BLaER1 (cell line): ENCODE results near the gene DYSF.

Experiments used
- H3K27ac ChIP-seq: shearing (Covaris generic); formaldehyde crosslinking; 2 replicates; pipeline ENCODE4 v1.8.1; 2022
- H3K27me3 ChIP-seq: shearing (Covaris generic); formaldehyde crosslinking; 2 replicates; pipeline ENCODE4 v1.8.1; 2022
- H3K36me3 ChIP-seq: shearing (Covaris generic); formaldehyde crosslinking; 2 replicates; pipeline ENCODE4 v1.8.1; 2022
- H3K4me1 ChIP-seq: shearing (Covaris generic); formaldehyde crosslinking; 2 replicates; pipeline ENCODE4 v1.8.1; 2022
- H3K4me2 ChIP-seq: shearing (Covaris generic); formaldehyde crosslinking; 2 replicates; pipeline ENCODE4 v1.8.1; 2022
- H3K4me3 ChIP-seq: shearing (Covaris generic); formaldehyde crosslinking; 2 replicates; pipeline ENCODE4 v1.8.1; 2022
- H3K9ac ChIP-seq: shearing (Covaris generic); formaldehyde crosslinking; 2 replicates; pipeline ENCODE4 v1.8.1; 2022
- H3K9me3 ChIP-seq: shearing (Covaris generic); formaldehyde crosslinking; 2 replicates; pipeline ENCODE4 v1.8.1; 2022
- H4K20me1 ChIP-seq: shearing (Covaris generic); formaldehyde crosslinking; 2 replicates; pipeline ENCODE4 v1.8.1; 2022
- Cebpa-rat ChIP-seq: shearing (Covaris generic); IDR thresholded peaks from 2 replicates; pipeline ENCODE4 v1.8.1; 2022

The DYSF gene

GRCh38 chr2:71680925-71681324, 227.6 kb downstream of the DYSF start:
- no peak for TF ChIP-seq Cebpa-rat
- Histone ChIP-seq H3K27ac (no peak overlapping the region), H3K4me3 (no peak overlapping the region), H3K4me1 (peaks cover 13% of the 10 kb centered on the region), H4K20me1 (no peaks in the 10 kb centered on the region), H3K9ac (no peak overlapping the region), H3K4me2 (no peak overlapping the region), H3K36me3 (no peaks in the 10 kb centered on the region), H3K9me3 (no peaks in the 10 kb centered on the region), H3K27me3 (no peaks in the 10 kb centered on the region)

DNA sequence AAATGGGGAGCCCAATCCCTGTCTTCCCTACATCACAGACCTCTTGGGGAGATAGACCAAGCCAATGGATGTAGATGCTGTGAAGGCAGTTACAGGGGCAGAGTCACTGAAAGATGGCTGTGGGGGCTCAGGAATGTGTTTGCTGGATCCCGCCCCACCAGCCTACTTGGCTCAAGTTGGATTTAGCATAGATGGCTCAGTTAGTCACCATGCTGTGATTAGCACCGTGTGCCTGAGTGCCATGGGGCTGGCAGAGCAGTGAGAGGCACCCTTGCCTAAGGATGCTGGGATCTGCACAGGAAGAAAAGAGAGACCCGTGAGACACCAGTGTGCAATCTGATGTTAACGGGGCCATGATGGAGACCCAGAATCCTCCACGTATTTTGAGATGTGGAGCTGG, 228.3 kb downstream of the DYSF start:
- no peaks in the 10 kb centered on the region for H4K20me1 ChIP-seq
- H3K4me3 ChIP-seq, result no peak overlapping the region
- no peak overlapping the region for H3K9ac ChIP-seq
- H3K4me1 ChIP-seq, result peaks cover 13% of the 10 kb centered on the region
- H3K9me3 ChIP-seq, result no peaks in the 10 kb centered on the region
- no peak overlapping the region for H3K27ac ChIP-seq
- H3K36me3 ChIP-seq, result no peaks in the 10 kb centered on the region
- H3K4me2 ChIP-seq, result no peak overlapping the region
- H3K27me3 ChIP-seq, result no peaks in the 10 kb centered on the region
- no peak for TF ChIP-seq Cebpa-rat

DNA sequence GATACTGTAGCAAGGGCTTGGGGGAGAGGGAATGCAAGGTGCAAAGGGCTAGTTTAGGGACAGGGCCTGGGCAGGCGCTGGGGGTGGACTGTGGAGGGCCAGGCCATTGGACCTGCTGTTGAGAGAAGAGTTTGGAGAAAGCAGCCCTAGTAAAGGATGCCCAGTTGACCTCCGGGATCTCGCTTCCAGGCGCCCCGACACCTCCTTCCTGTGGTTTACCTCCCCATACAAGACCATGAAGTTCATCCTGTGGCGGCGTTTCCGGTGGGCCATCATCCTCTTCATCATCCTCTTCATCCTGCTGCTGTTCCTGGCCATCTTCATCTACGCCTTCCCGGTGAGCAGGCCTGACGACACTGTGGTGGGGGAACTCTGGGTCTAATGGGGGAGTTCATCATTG, 229.0 kb downstream of the DYSF start:
- no peak for TF ChIP-seq Cebpa-rat
- H3K9ac ChIP-seq, result no peak overlapping the region

GRCh38 chr2:71683070-71683469, 229.7 kb downstream of the DYSF start:
- TF ChIP-seq Cebpa-rat, result no peak
- H3K4me2 ChIP-seq, result no peak overlapping the region

More for the DNA sequence above, 229.0 kb downstream of the DYSF start:
- H4K20me1 ChIP-seq, result no peaks in the 10 kb centered on the region
- peaks cover 17% of the 10 kb centered on the region for H3K4me1 ChIP-seq
- H3K4me3 ChIP-seq, result no peak overlapping the region
- H3K27ac ChIP-seq, result no peak overlapping the region
- H3K36me3 ChIP-seq, result no peaks in the 10 kb centered on the region
- no peaks in the 10 kb centered on the region for H3K27me3 ChIP-seq
- H3K9me3 ChIP-seq, result no peaks in the 10 kb centered on the region
- H3K4me2 ChIP-seq, result no peak overlapping the region

DNA sequence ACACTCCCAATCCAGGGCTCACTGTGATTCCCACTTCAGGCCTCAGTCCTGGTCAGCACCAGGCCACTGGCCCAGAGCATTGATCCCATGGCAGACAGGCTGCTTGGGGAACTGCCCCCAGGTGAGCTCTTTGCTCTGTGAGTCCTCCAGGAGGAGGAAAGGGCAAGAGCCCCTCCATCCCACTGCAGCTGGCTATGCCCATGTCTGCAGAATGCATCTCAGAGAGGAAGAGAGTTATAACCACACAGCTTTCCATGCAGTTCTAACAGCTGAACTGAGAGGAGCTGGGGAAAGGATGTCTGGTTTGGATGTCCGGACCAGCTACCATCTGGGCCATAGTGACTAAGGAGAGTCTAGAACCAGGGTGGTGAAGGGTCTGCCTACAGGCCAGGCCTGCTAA, 230.3 kb downstream of the DYSF start:
- no peak for TF ChIP-seq Cebpa-rat
- no peaks in the 10 kb centered on the region for H3K36me3 ChIP-seq
- H4K20me1 ChIP-seq, result no peaks in the 10 kb centered on the region

More at GRCh38 chr2:71683070-71683469, 229.7 kb downstream of the DYSF start:
- Histone ChIP-seq H3K4me1 (peaks cover 23% of the 10 kb centered on the region), H3K4me3 (no peak overlapping the region), H3K9ac (no peak overlapping the region), H3K27me3 (no peaks in the 10 kb centered on the region), H3K9me3 (no peaks in the 10 kb centered on the region), H4K20me1 (no peaks in the 10 kb centered on the region), H3K27ac (no peak overlapping the region), H3K36me3 (no peaks in the 10 kb centered on the region)

DNA sequence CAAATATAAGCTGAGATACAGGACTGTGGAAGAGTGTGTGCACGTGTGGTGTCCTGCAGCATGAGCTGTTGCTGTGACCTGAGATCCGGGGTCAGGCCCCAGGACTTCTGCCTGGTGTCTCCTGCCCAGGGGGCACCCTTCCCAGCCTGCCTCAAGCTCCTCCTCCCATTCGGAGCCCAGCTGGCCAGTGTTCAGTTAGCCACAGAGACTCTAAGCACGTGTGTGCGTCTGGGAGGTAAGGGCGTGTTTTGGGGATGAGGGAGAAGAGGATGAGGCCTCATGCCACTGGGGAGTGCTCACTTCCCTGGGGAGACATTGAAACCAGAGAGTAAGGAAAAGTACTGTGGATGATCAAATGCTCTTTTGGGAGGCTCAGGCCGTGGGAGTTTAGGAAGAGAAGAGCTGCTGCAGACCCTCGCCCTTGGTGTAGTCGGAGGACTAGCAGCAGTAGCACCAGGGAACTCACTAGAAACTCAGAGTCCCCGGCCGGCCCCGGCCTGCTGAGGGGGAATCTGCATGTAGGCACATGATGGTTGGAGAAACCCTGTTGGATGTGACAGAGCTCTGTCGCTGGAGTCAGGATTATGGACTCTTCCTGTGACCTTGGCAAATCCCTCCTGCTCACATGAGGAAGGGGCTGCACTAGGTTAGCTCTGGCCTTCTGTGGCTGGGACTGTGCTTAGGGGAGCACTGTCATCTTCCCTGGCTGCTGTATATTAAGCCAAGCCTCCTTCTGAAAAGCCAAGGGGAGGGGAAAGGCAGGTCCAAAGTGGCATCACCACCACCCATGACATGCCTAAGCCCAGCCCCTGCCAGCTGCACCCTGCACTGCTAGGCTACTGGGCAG, 231.1 kb downstream of the DYSF start:
- H3K36me3 ChIP-seq, result no peaks in the 10 kb centered on the region
- no peak overlapping the region for H3K9ac ChIP-seq
- TF ChIP-seq Cebpa-rat, result no peak
- 0 out of 2 replicates have a peak overlapping the region, but pooled peaks have one; percentile 5 for H3K27ac ChIP-seq
- H3K4me2 ChIP-seq, result peak overlapping the region; percentile 34
- H3K4me1 ChIP-seq, result peaks cover 23% of the 10 kb centered on the region
- no peak overlapping the region for H3K4me3 ChIP-seq
- H3K27me3 ChIP-seq, result no peaks in the 10 kb centered on the region
- H4K20me1 ChIP-seq, result no peaks in the 10 kb centered on the region
- no peaks in the 10 kb centered on the region for H3K9me3 ChIP-seq

More for the DNA sequence above, 230.3 kb downstream of the DYSF start:
- Histone ChIP-seq H3K9ac (no peak overlapping the region), H3K4me2 (no peak overlapping the region), H3K4me1 (peaks cover 23% of the 10 kb centered on the region), H3K4me3 (no peak overlapping the region), H3K27me3 (no peaks in the 10 kb centered on the region), H3K27ac (no peak overlapping the region), H3K9me3 (no peaks in the 10 kb centered on the region)

DNA sequence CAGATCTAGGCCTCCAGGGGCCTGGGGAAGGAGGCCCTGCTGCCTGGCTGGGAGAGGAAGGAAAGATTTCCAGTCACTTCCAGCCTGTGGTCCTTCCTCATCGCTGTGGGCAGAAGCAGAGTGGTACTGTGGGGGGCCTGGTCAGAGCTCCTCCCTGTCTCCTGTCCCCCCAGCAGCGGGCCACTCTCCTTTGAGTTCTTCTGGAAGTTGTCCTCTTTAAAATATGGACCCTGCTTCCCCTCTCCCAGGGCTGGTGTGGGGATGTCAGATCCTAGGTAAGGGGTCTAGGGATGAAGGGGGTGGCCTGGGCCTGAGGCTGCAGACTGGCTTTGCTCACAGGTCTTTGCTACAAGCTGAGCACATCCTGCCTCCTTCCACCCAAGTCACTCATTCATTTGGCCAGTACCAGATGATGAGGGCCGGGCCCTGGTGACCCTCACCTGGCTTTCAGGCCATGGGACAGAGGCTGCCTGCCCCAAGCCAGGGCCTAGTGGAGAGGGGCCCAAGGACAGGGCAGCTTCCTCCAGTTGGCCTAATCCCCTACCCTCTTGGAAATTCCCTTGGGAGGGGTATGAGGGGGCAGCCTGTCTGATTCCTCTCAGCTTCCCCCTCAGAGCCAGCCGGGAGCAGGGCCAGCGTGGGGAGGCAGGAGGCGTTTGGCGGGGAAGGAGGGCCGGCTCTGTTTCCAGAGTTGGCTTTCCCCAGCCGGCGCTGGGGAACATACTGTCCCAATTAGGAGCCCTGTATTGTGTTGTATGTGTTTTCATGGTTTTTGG, 231.9 kb downstream of the DYSF start:
- Histone ChIP-seq H4K20me1 (no peaks in the 10 kb centered on the region), H3K9me3 (no peaks in the 10 kb centered on the region), H3K27ac (0 out of 2 replicates have a peak overlapping the region, but pooled peaks have one; percentile 5), H3K4me2 (peak overlapping the region; percentile 34), H3K4me1 (peaks cover 23% of the 10 kb centered on the region), H3K9ac (no peak overlapping the region), H3K4me3 (no peak overlapping the region), H3K36me3 (no peaks in the 10 kb centered on the region), H3K27me3 (no peaks in the 10 kb centered on the region)
- no peak for TF ChIP-seq Cebpa-rat

DNA sequence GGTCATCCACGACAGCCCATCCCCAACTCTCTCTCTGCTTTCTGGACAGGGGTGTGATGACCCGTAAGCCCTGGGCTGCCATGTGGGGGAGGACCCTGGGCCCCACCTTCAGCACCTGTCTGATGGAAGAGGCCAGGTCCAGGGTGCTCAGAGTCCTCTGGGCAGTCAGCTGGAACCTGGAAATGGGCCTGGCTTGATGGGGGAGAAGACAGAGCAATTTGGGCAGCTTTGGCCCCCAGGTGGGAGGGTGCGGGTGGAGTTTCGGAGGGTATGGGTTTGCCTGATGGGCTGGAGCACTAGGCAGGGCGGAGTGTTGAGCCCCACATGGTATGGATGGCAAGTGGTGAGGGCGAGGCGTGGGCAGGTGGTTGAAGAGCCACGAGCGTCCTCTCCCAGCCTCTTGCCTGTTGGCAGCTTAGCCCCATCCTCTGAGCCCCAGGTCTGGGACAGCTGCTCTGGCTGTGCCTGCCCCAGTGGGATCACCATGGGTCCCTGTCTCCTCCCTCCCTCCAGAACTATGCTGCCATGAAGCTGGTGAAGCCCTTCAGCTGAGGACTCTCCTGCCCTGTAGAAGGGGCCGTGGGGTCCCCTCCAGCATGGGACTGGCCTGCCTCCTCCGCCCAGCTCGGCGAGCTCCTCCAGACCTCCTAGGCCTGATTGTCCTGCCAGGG, 232.7 kb downstream of the DYSF start:
- Histone ChIP-seq H3K9me3 (no peaks in the 10 kb centered on the region), H3K4me3 (no peak overlapping the region), H3K4me1 (peaks cover 23% of the 10 kb centered on the region), H3K9ac (no peak overlapping the region), H3K36me3 (no peaks in the 10 kb centered on the region), H4K20me1 (no peaks in the 10 kb centered on the region), H3K27ac (no peak overlapping the region), H3K4me2 (no peak overlapping the region), H3K27me3 (no peaks in the 10 kb centered on the region)
- no peak for TF ChIP-seq Cebpa-rat

DNA sequence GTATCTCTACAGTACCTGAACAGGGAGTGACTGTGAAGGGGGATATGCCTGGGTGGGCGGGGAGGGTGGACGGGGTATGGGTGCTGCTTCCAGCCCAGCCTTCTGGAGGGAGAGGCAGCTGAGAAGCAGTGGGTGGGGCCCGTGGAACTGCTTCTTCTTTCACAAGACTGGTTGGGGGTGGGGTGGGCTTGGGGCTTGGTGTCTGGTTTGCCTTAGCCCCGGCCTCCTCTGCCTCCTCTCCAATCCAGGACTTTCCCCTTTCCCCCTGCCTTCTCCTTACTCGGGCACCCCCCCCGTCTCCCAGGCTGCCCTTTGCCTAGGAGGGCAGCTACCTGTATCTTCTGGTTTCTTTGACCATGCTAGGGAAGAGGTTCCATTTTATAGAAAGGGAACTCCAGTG, 233.4 kb downstream of the DYSF start:
- Histone ChIP-seq H3K4me3 (no peak overlapping the region), H3K27ac (no peak overlapping the region), H4K20me1 (no peaks in the 10 kb centered on the region), H3K9ac (no peak overlapping the region), H3K27me3 (no peaks in the 10 kb centered on the region), H3K4me2 (no peak overlapping the region), H3K9me3 (no peaks in the 10 kb centered on the region), H3K36me3 (no peaks in the 10 kb centered on the region), H3K4me1 (peaks cover 23% of the 10 kb centered on the region)
- TF ChIP-seq Cebpa-rat, result no peak
